ENCODE results near the gene GRB10. TPM values are rescaled to one million over a fixed set of nuclear protein-coding genes. Genes with fewer than 3 reads are reported as not detected.

Gene GRB10
- total RNA-seq, 4 donors from 2014 or later: 33.9 to 72.6 (median 41.8) TPM

DNA sequence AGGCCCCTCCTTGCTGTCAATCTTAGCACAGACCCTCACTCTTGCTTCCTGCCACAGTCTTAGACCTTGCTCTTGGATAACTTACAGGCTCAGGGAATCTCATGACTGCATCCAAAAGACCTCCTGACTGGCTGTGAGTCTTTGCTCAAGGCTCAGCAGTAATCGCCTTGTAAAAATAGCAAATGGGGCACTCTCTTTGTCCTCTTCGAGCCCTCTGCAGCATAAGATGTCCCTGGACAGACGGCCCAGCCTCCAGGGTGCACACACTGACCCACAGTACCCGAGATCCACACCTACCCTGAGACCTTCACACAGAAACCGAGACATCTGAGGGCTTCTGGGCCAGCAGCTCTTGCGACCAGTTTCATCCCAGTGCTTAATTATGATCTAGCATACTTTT is 151.6 kb downstream of the GRB10 start:
- intact Hi-C loops (cut with DNase I; ENCODE audit: low total_unique reads): no loop called here
- Histone ChIP-seq H3K9me3 (no peaks in the 10 kb centered on the region), H3K36me3 (no peaks in the 10 kb centered on the region), H3K27ac (no peak overlapping the region), H3K4me3 (no peak overlapping the region), H3K4me1 (no peaks in the 10 kb centered on the region), H3K27me3 (no peaks in the 10 kb centered on the region)
- TF ChIP-seq POLR2A (IDR thresholded peaks at IDR 0.05): no peak
- no peak for DNase-seq

DNA sequence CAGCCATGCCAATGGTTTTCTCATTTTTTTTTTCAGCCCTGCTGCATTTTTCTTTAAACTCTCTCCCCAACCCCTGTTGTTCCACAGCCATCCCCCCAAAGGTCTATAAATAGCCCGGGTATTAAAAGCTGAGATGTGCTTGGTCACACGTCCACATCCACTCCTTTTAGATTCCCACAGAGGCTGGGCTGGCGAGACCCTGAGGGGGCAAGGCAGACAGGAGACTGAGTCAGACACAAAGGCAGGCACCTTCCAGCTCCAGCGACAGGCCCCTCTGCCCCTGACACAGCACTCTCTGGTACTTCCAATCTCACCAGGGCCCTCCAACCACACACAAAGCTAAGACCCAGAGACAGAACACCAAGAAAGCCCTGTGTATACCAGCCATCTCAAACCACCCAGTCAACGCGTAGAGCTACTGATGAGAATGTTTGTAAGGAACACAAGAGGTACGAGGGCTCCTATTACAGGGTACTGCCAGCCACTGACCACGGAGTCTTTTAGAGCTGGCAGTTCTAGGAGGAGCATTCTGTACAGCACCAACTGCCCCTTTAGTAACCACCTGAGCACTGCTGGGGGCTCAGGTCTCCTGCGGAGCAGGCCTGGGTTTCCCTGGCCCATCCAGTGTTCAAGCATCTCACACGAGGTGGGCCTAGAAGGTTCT is 153.3 kb downstream of the GRB10 start:
- H3K27ac ChIP-seq: no peak overlapping the region
- intact Hi-C loops (cut with DNase I; ENCODE audit: low total_unique reads): no loop called here

GRCh38 chr7:50628434-50629084 is 154.1 kb downstream of the GRB10 start:
- no peak for DNase-seq
- H3K36me3 ChIP-seq: no peaks in the 10 kb centered on the region
- H3K27me3 ChIP-seq: no peaks in the 10 kb centered on the region
- H3K27ac ChIP-seq: no peak overlapping the region
- intact Hi-C loops (cut with DNase I; ENCODE audit: low total_unique reads): no loop called here
- H3K4me3 ChIP-seq: no peak overlapping the region
- no peaks in the 10 kb centered on the region for H3K4me1 ChIP-seq
- H3K9me3 ChIP-seq: no peaks in the 10 kb centered on the region
- no peak for TF ChIP-seq POLR2A (IDR thresholded peaks at IDR 0.05)
- TF ChIP-seq CTCF (IDR thresholded peaks at IDR 0.05): no peak

More for the DNA sequence above, 153.3 kb downstream of the GRB10 start:
- Histone ChIP-seq H3K36me3 (no peaks in the 10 kb centered on the region), H3K9me3 (no peaks in the 10 kb centered on the region), H3K27me3 (no peaks in the 10 kb centered on the region), H3K4me1 (no peaks in the 10 kb centered on the region), H3K4me3 (no peak overlapping the region)
- no peak for TF ChIP-seq CTCF (IDR thresholded peaks at IDR 0.05)
- no peak for TF ChIP-seq POLR2A (IDR thresholded peaks at IDR 0.05)
- no peak for DNase-seq

DNA sequence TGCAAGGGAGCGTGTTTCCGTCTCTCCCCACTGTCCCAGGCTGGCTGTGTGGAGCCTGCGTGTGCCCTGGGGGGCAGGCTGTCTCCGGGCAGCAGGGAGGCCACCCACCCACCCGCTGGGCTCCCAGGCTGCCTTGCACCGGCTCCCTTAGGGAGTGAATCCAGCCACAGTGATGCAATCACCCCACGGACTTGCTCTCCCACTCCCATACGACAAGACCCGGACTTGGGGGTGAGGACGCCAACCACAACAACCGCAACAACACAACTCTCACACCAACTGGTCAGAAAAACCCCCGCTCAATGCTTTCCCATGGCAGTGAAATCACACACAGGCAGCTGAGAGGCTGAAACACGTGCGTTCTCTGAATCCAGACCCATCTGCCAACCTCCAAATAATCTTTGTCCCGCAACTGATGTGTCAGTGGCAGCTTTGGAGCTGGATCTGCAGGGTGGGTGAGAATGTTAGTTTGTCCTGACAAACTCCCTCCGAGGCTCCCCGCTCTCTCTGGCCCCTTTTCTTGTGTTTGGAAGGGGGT is 154.8 kb downstream of the GRB10 start:
- no peak for TF ChIP-seq CTCF (IDR thresholded peaks at IDR 0.05)
- no peak for TF ChIP-seq POLR2A (IDR thresholded peaks at IDR 0.05)
- H3K27ac ChIP-seq: no peak overlapping the region
- no peak overlapping the region for H3K4me3 ChIP-seq
- no peaks in the 10 kb centered on the region for H3K36me3 ChIP-seq
- intact Hi-C loops (cut with DNase I; ENCODE audit: low total_unique reads): no loop called here
- H3K4me1 ChIP-seq: no peaks in the 10 kb centered on the region
- H3K27me3 ChIP-seq: no peaks in the 10 kb centered on the region
- DNase-seq: no peak
- H3K9me3 ChIP-seq: no peaks in the 10 kb centered on the region

DNA sequence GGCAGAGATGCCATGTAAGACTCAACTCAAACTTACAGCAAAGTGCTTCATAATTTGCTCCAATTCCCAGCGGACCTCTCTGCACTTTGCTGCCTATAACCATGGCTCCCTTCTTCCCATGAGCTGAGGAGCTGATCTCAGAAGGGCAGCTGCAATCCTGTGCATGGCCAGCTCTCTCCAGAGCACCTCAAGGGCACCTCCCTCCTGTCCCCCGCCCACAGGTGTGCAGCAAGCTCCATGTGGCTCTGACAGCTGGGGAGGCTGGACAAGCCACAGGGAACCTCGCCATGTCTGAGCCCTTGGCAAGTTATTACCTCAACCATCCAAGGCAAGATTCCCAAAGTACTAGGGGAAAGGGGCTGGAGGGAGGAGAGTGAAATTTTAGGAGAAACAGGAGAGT is 156.4 kb downstream of the GRB10 start:
- intact Hi-C loops (cut with DNase I; ENCODE audit: low total_unique reads): no loop called here
- Histone ChIP-seq H3K4me3 (no peak overlapping the region), H3K9me3 (no peaks in the 10 kb centered on the region), H3K27me3 (no peaks in the 10 kb centered on the region), H3K4me1 (no peaks in the 10 kb centered on the region), H3K36me3 (no peaks in the 10 kb centered on the region), H3K27ac (no peak overlapping the region)
- no peak for TF ChIP-seq CTCF (IDR thresholded peaks at IDR 0.05)
- no peak for TF ChIP-seq POLR2A (IDR thresholded peaks at IDR 0.05)
- no peak for DNase-seq

All from uterus (tissue), 4 donors.